K562 (cell line): ENCODE measurements around the gene ZNHIT1. TPM values are rescaled to one million over a fixed set of nuclear protein-coding genes. Genes with fewer than 3 reads are reported as not detected.

ENCODE experiments used
- ATF4 ChIP-seq: fragments of 450-650 bp; formaldehyde crosslinking; IDR thresholded peaks from 2 replicates; pipeline ENCODE4 v1.4.0; 2022; ENCODE audit warnings: mild to moderate bottlenecking, moderate library complexity
- CHD1 ChIP-seq: fragments of 200-600 bp; sonication (generic); IDR thresholded peaks from one replicate; pipeline ENCODE4 v1.6.1; 2012; ENCODE audit warnings: mild to moderate bottlenecking, moderate library complexity, low read length, inconsistent platforms
- DEAF1 ChIP-seq: fragments of 450-650 bp; formaldehyde crosslinking; IDR thresholded peaks from 2 replicates; pipeline ENCODE4 v1.4.0; 2020; ENCODE audit warnings: mild to moderate bottlenecking, moderate library complexity
- EHMT2 ChIP-seq: fragments of 450-650 bp; IDR thresholded peaks from 2 replicates; pipeline ENCODE4 v1.6.1; 2018; ENCODE audit warnings: antibody characterized with exemption
- ELK1 ChIP-seq: sonication (generic); formaldehyde crosslinking; IDR thresholded peaks from 2 replicates; pipeline ENCODE4 v1.8.1; 2022; ENCODE audit warnings: missing genetic modification reagents
- ETV6 ChIP-seq, 3 experiments: fragments of 150-350 bp in 1 of 3; sonication (generic) in 1 of 3; formaldehyde crosslinking in 1 of 3; IDR thresholded peaks; 2 replicates each; pipeline versions ENCODE4 v1.6.1 to v1.8.0; 2014 to 2022; ENCODE audit warnings: borderline replicate concordance in 2 of 3, low read depth in 2 of 3, antibody characterized with exemption in 1 of 3, low read length in 1 of 3, mild to moderate bottlenecking in 1 of 3, missing genetic modification reagents in 1 of 3
- FIP1L1 ChIP-seq: fragments of 200-400 bp; formaldehyde crosslinking; IDR thresholded peaks from 2 replicates; pipeline ENCODE4 v1.6.1; 2018; ENCODE audit warnings: mild to moderate bottlenecking, low read depth, low read length; ENCODE audit not compliant: poor library complexity, severe bottlenecking
- HDAC3 ChIP-seq: fragments of 450-650 bp; IDR thresholded peaks from 2 replicates; pipeline ENCODE4 v1.6.1; 2018; ENCODE audit warnings: borderline replicate concordance, mild to moderate bottlenecking, moderate library complexity; ENCODE audit not compliant: partially characterized antibody
- HNRNPLL ChIP-seq: fragments of 200-400 bp; formaldehyde crosslinking; IDR thresholded peaks from 2 replicates; pipeline ENCODE4 v1.6.1; 2017; ENCODE audit warnings: low read length, low read depth, mild to moderate bottlenecking; ENCODE audit not compliant: poor library complexity, severe bottlenecking
- NFE2L1 ChIP-seq: fragments of 450-650 bp; IDR thresholded peaks from 2 replicates; pipeline ENCODE4 v1.6.1; 2016; ENCODE audit warnings: missing genetic modification characterization, low read depth, mild to moderate bottlenecking, missing compliant biosample characterization, moderate library complexity, borderline replicate concordance
- NFIC ChIP-seq: fragments of 450-650 bp; IDR thresholded peaks from 2 replicates; pipeline ENCODE4 v1.6.1; 2017; ENCODE audit warnings: mild to moderate bottlenecking, inconsistent platforms
- PHF20 ChIP-seq: fragments of 450-650 bp; IDR thresholded peaks from 2 replicates; pipeline ENCODE4 v1.6.1; 2018; ENCODE audit not compliant: partially characterized antibody
- SMAD4 ChIP-seq: fragments of 250-450 bp; sonication (Bioruptor Pico); conservative IDR thresholded peaks from 2 replicates; pipeline ENCODE4 v1.8.0; 2021; ENCODE audit warnings: inconsistent platforms, mild to moderate bottlenecking, moderate library complexity
- SRSF1 ChIP-seq: fragments of 200-400 bp; formaldehyde crosslinking; IDR thresholded peaks from 2 replicates; pipeline ENCODE4 v1.6.1; 2017; ENCODE audit warnings: mild to moderate bottlenecking, low read depth, low read length, moderate library complexity
- TAF1 ChIP-seq: IDR thresholded peaks from 2 replicates; pipeline ENCODE4 v1.6.1; 2011; ENCODE audit warnings: mild to moderate bottlenecking, low read length, moderate library complexity; ENCODE audit not compliant: insufficient read depth, control insufficient read depth, severe bottlenecking; ENCODE audit errors: extremely low read depth
- TAF15 ChIP-seq: fragments of 200-400 bp; formaldehyde crosslinking; IDR thresholded peaks from 2 replicates; pipeline ENCODE4 v1.6.1; 2017; ENCODE audit warnings: mild to moderate bottlenecking, low read depth, low read length, moderate library complexity
- ZBTB17 ChIP-seq: fragments of 450-650 bp; formaldehyde crosslinking; IDR thresholded peaks from 2 replicates; pipeline ENCODE4 v1.4.0; 2020; ENCODE audit warnings: mild to moderate bottlenecking
- ZNF140 ChIP-seq: fragments of 250-450 bp; sonication (Bioruptor Pico); IDR thresholded peaks from 2 replicates; pipeline ENCODE4 v1.8.0; 2021; ENCODE audit warnings: moderate library complexity, mild to moderate bottlenecking, inconsistent platforms
- ZNF212 ChIP-seq: fragments of 450-650 bp; formaldehyde crosslinking; IDR thresholded peaks from 2 replicates; pipeline ENCODE4 v1.4.0; 2020; ENCODE audit warnings: mild to moderate bottlenecking
- ZNF551 ChIP-seq: fragments of 250-450 bp; sonication (Bioruptor Pico); IDR thresholded peaks from 2 replicates; pipeline ENCODE4 v1.5.0; 2021; ENCODE audit warnings: mild to moderate bottlenecking, moderate library complexity
- ZSCAN29 ChIP-seq: fragments of 450-650 bp; IDR thresholded peaks from 2 replicates; pipeline ENCODE4 v1.6.1; 2017
- polyA plus RNA-seq, 8 experiments: library from polyadenylated mRNA; depleted of rRNA in 4 of 8; stranded (reverse) in 5 of 8; unstranded in 3 of 8; fragments of >200 nt; fragmentation: Nextera tagmentation in 2 of 8; fragmentation: Illumina TruSeq in 1 of 8; extraction: Ambion mirVana in 2 of 8; extraction: Trizol in 1 of 8; gene quantifications; 2 replicates each; pipeline versions ENCODE4 v1.2.1 to v1.2.3, GENCODE V29; 2011 to 2014; ENCODE audit warnings: inconsistent platforms in 1 of 8, missing spikeins in 1 of 8
- total RNA-seq, 7 experiments: library from RNA; depleted of rRNA in 6 of 7; stranded (reverse); fragments of >200 nt in 6 of 7; fragmentation: Illumina TruSeq in 2 of 7; extraction: Trizol in 2 of 7; gene quantifications; 2 replicates each; pipeline versions ENCODE4 v1.2.1 to v1.2.3, GENCODE V29; 2011 to 2021; ENCODE audit warnings: low replicate concordance in 1 of 7

ZNHIT1 gene
- total and polyA plus RNA-seq, 9 of the 15 experiments (the other 6 are each of a cell fraction or from before 2014, with no cell fraction given) = 6.4 to 162 (median 70.1) TPM

- TF ChIP-seq ATF4 (CRISPR knock-in tag) (no peak), ZNF551 (no peak), SMAD4 (peak; percentile 90), FIP1L1 (no peak), HDAC3 (no peak), SRSF1 (no peak), TAF15 (no peak), ZBTB17 (CRISPR knock-in tag) (no peak), PHF20 (no peak), EHMT2 (no peak), ZNF212 (CRISPR knock-in tag) (no peak), ETV6 (IDR thresholded peaks at IDR 0.05; ENCODE audit: borderline replicate concordance in 1 of 2, low read depth in 2 of 2, low read length in 1 of 2) (no peak), ETV6 (CRISPR knock-in tag; IDR thresholded peaks at IDR 0.05; ENCODE audit: borderline replicate concordance) (no peak), DEAF1 (CRISPR knock-in tag) (peak; percentile 19; the same call in 1 of the 2 replicates), ZNF140 (CRISPR knock-in tag) (no peak), NFE2L1 (tag) (no peak), HNRNPLL (peak; percentile 40), ELK1 (CRISPR knock-in tag) (no peak), TAF1 (peak; percentile 58), CHD1 (peak; percentile 68), ZSCAN29 (no peak), NFIC (peak; percentile 39; the same call in 1 of the 2 replicates)
Measured at GRCh38 chr7:101217388-101218235, at the start of gene ZNHIT1, which contains the start of gene PLOD3 (continued).
